Activated naive CD8-positive, alpha-beta T cell treated with anti-CD3 and anti-CD28 coated beads, Interleukin-2, amount 50 U/mL, for 24 hours (primary cell): ENCODE measurements around the gene AURKA.

Experiments used
- ATAC-seq: fragments of 150-1000 bp; cut with Tn5 transposase; one replicate; pipeline ENCODE4 v1.10.0; 2021
- DNase-seq: peaks from one replicate; pipeline ENCODE4 v3.0.0; 2021
- H3K27ac Mint-ChIP-seq: one replicate; pipeline ENCODE4 v1.8.0; 2021; ENCODE audit warnings: mild to moderate bottlenecking, mixed read lengths
- H3K27me3 Mint-ChIP-seq: one replicate; pipeline ENCODE4 v1.8.0; 2021; ENCODE audit warnings: mixed read lengths
- H3K36me3 Mint-ChIP-seq: one replicate; pipeline ENCODE4 v1.8.0; 2021; ENCODE audit warnings: low read depth, mixed read lengths
- H3K4me1 Mint-ChIP-seq: one replicate; pipeline ENCODE4 v1.8.0; 2021; ENCODE audit warnings: mixed read lengths
- H3K4me3 Mint-ChIP-seq: one replicate; pipeline ENCODE4 v1.8.0; 2021; ENCODE audit warnings: mild to moderate bottlenecking, moderate library complexity, mixed read lengths
- H3K9me3 Mint-ChIP-seq: one replicate; pipeline ENCODE4 v1.8.0; 2021; ENCODE audit warnings: mixed read lengths

The AURKA gene

DNA sequence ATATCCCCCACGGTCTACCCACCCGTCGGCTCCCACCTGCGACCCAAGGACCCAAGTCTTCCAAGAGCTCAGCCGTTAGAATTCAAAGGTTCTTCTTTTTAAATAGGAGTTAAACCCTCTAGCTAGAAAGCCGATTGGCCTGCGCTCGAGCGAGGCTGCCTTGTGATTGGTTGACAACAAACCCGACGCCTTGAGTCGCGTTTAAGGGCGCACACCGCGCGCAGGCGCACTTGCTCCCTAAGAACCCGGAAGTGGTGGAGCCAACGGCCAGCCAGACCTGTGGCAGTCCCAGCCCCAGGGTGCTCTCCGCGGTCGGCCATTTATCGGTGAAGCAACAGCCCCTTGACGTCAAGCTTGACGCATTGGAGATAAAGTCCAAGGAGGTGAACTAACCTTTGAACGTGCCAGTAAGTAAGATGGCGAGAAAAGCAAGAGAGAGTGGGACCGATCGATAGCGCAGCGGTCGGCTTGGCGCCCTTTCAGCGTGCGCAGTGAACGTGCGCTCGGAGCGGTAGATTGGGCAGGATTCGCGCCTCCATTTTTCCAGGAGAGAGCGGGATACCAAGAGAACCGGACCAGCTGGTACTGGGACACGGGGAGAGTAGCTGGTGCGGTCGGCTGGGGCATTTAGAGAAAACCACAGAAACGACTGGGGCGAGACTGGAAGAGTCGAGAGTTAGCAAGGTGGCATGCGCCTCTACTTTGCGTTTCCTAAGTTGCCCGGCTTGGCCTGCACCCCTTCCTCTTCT lies at the start of gene AURKA, which contains the start of gene CSTF1:
Gene AURKA, minus strand, starts transcription at position 84 of the 749 bp plus-strand sequence. CDS start 4,018 bp downstream, outside the sequence.
Gene CSTF1, plus strand, starts transcription at position 514 of the 749 bp plus-strand sequence. CDS start 2,908 bp downstream, outside the sequence.
- no peak within 1 kb of the TSS for H3K4me3 Mint-ChIP-seq
- H3K4me1 Mint-ChIP-seq, result peaks cover 33% of the 10 kb centered on the region
- ATAC-seq (peak; percentile 94), DNase-seq (peak; percentile 99)
- H3K9me3 Mint-ChIP-seq, result no peaks in the 10 kb centered on the region
- H3K36me3 Mint-ChIP-seq, result peaks cover 62% of the 10 kb centered on the region
- H3K27ac Mint-ChIP-seq, result peak within 1 kb of the TSS; percentile 75
- no peaks in the 10 kb centered on the region for H3K27me3 Mint-ChIP-seq

DNA sequence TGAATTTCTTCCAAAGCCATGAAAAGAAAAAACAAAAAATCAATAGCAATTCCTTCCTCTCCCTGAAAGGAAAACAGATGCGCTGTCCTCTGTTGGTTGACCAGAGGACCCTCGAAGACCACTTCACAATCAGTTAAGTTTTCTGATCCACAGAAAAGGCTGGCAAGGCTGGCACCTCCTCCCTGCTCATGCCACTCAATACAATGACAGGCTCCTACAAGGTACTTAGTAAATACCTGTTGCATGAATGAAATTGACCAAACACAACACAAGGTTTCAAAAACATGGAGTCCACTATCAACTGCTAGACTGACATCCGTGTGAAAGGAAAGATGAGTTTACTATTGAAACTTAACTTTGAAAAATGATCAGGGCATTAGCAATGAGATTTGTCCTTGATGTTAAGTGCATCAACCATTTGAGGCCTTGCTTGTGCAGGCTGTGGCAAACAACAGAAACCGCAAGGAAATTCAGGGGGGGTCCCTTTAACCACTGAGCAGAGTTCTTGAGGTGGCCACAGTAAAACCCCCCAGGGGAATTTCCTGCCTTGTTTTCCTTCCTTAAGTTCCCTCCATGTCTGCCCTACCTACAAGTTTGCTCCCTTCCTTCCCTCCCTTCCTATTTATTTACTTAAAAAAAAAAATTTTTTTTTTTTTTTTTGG lies 48.5 kb upstream of the AURKA start:
- H3K27me3 Mint-ChIP-seq, result no peaks in the 10 kb centered on the region
- H3K4me1 Mint-ChIP-seq, result peaks cover 59% of the 10 kb centered on the region
- DNase-seq (peak; percentile 75), ATAC-seq (peak; percentile 73)
- peak overlapping the region; percentile 96 for H3K27ac Mint-ChIP-seq
- H3K4me3 Mint-ChIP-seq, result peak overlapping the region; percentile 67
- H3K9me3 Mint-ChIP-seq, result no peaks in the 10 kb centered on the region
- H3K36me3 Mint-ChIP-seq, result peaks cover 5% of the 10 kb centered on the region

DNA sequence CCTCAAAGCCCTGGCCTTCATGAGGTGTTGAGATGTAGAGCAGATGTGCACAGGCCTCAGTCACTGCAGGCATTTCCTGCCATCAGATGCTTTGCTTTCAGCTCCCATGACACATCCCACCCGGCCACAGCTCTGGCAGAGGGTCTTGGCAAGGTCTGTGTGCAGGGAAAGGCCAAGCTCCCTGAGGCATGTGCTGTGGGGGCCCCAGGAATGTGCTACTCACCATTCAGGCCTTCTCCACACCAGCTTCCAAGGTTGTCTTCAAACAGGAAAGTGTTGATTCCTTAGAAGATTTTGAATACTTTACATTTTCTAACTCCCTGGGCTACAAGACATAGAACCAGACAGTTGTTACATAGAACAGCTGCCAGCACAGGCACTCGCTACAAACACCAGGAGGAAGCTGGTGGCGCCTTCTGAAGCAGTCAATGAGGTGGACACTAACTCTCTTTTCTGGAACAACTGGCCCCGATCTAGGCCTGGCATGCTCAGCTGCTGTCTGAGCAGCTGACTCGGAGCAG lies 47.8 kb upstream of the AURKA start:
- peak overlapping the region; percentile 96 for H3K27ac Mint-ChIP-seq
- H3K4me1 Mint-ChIP-seq, result peaks cover 65% of the 10 kb centered on the region
- peak; percentile 31 for ATAC-seq
- DNase-seq, result peak; percentile 47
- no peaks in the 10 kb centered on the region for H3K9me3 Mint-ChIP-seq
- peaks cover 5% of the 10 kb centered on the region for H3K36me3 Mint-ChIP-seq
- H3K27me3 Mint-ChIP-seq, result no peaks in the 10 kb centered on the region
- H3K4me3 Mint-ChIP-seq, result peak overlapping the region; percentile 67

DNA sequence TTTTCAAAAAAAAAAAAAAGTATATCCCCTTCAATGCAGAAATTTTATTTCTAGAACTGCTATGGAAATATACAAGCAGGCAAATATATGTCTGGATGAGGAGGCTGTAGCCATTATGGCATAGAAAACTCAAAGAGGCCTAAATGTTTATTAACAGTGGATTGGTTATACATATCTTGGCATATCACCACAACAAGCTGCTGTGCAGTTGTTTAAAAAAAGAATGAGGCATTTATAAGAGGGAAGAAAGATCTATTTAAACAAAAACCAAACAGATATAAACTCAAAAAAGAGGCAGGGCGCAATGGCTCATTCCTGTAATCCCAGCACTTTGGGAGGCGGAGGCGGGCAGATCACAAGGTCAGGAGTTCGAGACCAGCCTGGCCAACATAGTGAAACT lies 46.3 kb upstream of the AURKA start:
- DNase-seq (no peak), ATAC-seq (no peak)
- Mint-ChIP-seq H3K4me1 (peaks cover 76% of the 10 kb centered on the region), H3K9me3 (no peaks in the 10 kb centered on the region), H3K27ac (peak overlapping the region; percentile 35), H3K4me3 (no peak overlapping the region), H3K27me3 (no peaks in the 10 kb centered on the region), H3K36me3 (peaks cover 8% of the 10 kb centered on the region)

DNA sequence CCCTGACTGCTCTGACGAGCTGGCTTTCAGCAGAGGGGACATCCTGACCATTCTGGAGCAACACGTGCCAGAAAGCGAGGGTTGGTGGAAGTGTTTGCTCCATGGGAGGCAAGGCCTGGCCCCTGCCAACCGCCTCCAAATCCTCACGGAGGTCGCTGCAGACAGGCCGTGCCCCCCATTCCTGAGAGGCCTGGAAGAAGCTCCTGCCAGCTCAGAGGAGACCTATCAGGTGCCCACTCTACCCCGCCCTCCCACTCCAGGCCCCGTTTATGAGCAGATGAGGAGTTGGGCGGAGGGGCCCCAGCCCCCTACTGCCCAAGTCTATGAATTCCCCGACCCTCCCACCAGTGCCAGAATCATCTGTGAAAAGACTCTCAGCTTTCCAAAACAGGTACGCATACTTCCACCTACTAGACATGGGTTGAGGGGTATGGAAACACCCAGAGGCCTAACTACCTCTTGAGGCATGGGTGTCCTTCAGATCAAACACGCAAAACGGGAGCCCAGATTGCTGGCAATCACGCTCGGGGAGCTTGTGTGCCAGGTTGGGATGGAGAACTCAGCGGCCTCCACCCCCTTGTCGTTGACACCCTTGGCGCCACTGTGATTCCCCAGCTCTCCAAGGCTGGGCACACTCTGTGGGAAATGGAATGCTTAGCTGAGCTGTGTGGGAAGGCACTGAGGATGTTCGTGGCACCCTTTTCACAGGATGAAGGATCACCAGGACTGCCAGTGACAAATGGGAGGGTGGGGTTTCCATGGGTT lies 45.4 kb upstream of the AURKA start:
- no peak overlapping the region for H3K27ac Mint-ChIP-seq
- DNase-seq (no peak), ATAC-seq (no peak)
- H3K9me3 Mint-ChIP-seq, result no peaks in the 10 kb centered on the region
- H3K36me3 Mint-ChIP-seq, result peaks cover 8% of the 10 kb centered on the region
- H3K4me3 Mint-ChIP-seq, result no peak overlapping the region
- no peaks in the 10 kb centered on the region for H3K27me3 Mint-ChIP-seq
- H3K4me1 Mint-ChIP-seq, result peaks cover 77% of the 10 kb centered on the region

DNA sequence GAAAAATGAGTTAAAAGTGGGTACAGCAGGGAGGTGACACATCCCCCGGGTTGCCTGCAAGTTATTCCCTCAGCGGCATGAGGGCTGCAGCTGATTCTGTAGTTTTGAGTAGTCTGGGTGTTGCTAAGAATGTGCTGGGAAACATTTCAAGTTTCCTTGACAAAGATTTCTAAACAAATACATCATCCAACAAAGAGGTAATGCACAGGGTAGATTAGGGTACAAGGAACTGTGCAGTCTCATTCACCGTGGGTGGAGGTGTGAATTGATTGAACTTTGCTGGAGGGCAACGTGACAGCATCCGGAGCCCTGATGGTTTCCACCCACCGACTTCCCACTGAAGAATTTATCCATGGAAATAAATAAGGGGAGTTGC lies 41.9 kb upstream of the AURKA start:
- no peak for DNase-seq
- ATAC-seq, result peak; percentile 81
- H3K27me3 Mint-ChIP-seq, result no peaks in the 10 kb centered on the region

DNA sequence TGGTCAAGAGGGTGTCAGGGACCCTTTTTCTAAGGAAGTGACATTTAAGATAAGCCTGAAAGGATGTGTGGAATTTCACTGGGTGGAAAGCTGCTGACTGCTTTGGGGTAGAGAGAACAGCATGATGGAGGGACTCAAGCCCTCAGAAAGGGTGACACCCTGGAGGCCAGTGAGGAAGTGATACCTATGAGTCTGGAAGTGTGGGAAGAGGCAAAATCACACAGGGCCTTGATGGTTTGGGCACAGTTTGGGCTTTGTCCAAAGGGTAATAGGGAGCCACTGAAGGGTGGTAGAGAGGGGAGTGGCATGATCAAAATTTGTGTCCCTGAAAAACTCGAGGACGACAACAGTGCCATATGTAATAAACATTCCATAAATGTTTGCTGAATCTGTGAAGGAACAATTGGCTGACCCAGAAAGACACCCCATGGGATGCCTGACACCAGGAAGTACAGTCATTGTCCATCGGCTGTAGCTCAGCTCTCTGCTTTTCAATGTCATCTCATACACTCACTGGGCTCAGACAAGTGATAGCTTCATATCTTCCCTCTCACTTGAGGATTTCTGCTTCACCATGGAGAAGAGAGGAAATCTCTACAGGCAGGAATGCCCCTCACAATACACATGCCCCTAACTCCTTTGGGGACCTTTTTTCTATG lies 41.3 kb upstream of the AURKA start:
- ATAC-seq, result no peak
- Mint-ChIP-seq H3K36me3 (peaks cover 3% of the 10 kb centered on the region), H3K27me3 (no peaks in the 10 kb centered on the region), H3K27ac (peak overlapping the region; percentile 87), H3K4me1 (peaks cover 75% of the 10 kb centered on the region), H3K4me3 (no peak overlapping the region), H3K9me3 (no peaks in the 10 kb centered on the region)
- no peak for DNase-seq

More for the DNA sequence above, 41.9 kb upstream of the AURKA start:
- Mint-ChIP-seq H3K4me1 (peaks cover 73% of the 10 kb centered on the region), H3K36me3 (peaks cover 3% of the 10 kb centered on the region), H3K27ac (peak overlapping the region; percentile 87), H3K9me3 (no peaks in the 10 kb centered on the region), H3K4me3 (no peak overlapping the region)

DNA sequence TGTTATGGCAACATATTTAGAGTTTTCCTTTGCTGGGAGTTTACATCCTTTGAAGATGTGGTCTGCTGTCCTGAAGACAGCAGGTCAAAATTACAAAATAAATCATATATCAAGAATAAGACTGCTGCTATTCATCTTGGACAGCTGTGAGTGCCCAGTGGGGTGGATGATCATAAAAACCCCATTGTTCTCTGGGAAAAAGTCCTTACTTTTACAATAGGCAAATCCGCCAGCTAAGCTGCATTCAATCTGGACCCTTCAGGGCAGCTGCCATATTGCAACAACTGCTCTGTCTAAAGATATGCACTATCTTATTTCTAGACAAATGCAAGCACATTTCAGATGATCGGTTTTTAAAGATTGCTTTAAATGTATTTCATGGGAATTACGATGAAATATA lies 39.5 kb upstream of the AURKA start:
- no peak for DNase-seq
- Mint-ChIP-seq H3K27me3 (no peaks in the 10 kb centered on the region), H3K36me3 (peaks cover 3% of the 10 kb centered on the region), H3K27ac (no peak overlapping the region), H3K4me1 (peaks cover 81% of the 10 kb centered on the region), H3K9me3 (no peaks in the 10 kb centered on the region), H3K4me3 (no peak overlapping the region)
- ATAC-seq, result no peak

DNA sequence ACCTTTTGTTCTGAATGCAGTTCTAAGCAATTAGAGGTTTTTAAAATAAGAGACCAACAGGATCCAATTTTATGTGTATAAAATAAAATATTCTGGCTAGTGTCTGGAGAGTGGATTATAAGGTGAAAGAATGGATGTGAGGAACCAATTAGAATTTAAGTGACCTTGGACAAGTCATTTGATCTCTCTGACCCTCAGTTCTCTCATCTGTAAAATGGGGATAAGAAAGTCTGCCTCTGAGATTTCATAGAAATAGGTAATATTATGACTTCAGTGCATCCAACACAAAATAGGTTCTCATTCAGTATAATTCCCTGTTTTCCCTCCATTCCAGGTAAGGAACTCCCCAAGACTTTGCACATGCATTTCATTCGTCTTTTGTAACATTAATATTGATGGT lies 38.9 kb upstream of the AURKA start:
- Mint-ChIP-seq H3K9me3 (no peaks in the 10 kb centered on the region), H3K27me3 (no peaks in the 10 kb centered on the region), H3K4me3 (no peak overlapping the region), H3K27ac (peak overlapping the region; percentile 92), H3K36me3 (peaks cover 3% of the 10 kb centered on the region), H3K4me1 (peaks cover 79% of the 10 kb centered on the region)
- DNase-seq, result no peak
- ATAC-seq, result no peak

DNA sequence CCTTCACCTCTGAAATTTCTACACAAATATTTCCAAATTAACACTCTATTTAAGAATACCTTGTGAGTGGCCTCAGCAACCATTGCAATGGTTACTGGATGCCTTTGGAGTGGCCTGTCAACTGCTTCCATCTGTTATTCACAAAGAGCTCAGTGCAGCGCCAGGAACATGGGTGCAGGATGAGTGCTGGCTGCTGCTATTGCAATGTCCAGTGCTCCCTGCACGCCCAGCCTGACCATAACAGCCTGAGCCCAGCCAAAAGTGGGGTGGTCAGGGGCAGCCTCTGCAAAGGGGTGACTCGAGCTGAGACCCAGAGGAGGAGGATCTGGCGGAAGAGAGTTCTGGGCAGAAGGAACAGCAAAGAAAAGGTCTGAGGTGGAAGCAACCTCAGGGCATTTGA lies 38.4 kb upstream of the AURKA start:
- peaks cover 3% of the 10 kb centered on the region for H3K36me3 Mint-ChIP-seq
- DNase-seq, result no peak
- peak overlapping the region; percentile 71 for H3K4me3 Mint-ChIP-seq
- H3K4me1 Mint-ChIP-seq, result peaks cover 76% of the 10 kb centered on the region
- no peaks in the 10 kb centered on the region for H3K27me3 Mint-ChIP-seq
- no peak for ATAC-seq
- H3K9me3 Mint-ChIP-seq, result no peaks in the 10 kb centered on the region
- peak overlapping the region; percentile 92 for H3K27ac Mint-ChIP-seq

DNA sequence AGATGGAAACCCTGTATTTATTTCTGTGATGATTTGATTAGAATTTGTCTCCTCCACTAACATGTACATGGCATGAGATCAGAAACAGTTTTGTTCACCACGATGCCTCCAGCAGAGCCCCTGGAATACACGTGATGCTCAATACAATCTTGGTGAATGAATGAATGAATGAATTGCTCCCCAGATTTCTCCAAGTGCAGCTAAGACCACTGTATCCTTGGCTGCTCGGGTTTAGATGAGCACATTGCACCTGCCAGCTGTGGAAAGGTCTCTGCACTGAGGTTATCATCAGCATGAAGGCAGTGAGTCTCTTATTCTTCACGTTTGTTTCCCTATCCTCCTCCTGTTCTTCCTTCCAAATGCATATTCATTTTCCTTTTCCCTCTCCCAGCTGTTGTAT lies 37.9 kb upstream of the AURKA start:
- ATAC-seq, result no peak
- peak overlapping the region; percentile 92 for H3K27ac Mint-ChIP-seq
- H3K36me3 Mint-ChIP-seq, result peaks cover 3% of the 10 kb centered on the region
- H3K9me3 Mint-ChIP-seq, result no peaks in the 10 kb centered on the region
- peak overlapping the region; percentile 71 for H3K4me3 Mint-ChIP-seq
- peaks cover 75% of the 10 kb centered on the region for H3K4me1 Mint-ChIP-seq
- DNase-seq, result no peak
- H3K27me3 Mint-ChIP-seq, result no peaks in the 10 kb centered on the region

DNA sequence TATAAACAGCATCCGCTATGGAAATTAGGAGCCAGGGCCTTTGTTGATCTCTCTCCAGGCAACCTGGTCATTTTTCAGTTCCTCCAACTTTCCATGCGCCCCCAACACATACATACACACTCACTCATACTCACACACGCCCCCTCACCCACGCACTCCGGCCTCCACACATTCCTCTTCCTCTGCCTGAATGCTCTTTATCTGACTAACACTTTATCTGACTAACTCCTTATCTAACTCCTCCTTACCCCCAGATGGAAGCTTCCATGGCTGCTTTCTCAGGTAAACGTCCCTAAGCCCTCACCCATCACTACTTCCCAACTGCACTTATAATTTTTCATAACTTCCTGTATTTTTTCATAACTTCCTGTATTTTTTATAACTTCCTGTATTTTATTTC lies 37.5 kb upstream of the AURKA start:
- Mint-ChIP-seq H3K9me3 (no peaks in the 10 kb centered on the region), H3K4me1 (peaks cover 76% of the 10 kb centered on the region), H3K27ac (peak overlapping the region; percentile 92), H3K27me3 (no peaks in the 10 kb centered on the region), H3K4me3 (peak overlapping the region; percentile 71), H3K36me3 (peaks cover 3% of the 10 kb centered on the region)
- ATAC-seq (peak; percentile 49), DNase-seq (peak; percentile 57)

DNA sequence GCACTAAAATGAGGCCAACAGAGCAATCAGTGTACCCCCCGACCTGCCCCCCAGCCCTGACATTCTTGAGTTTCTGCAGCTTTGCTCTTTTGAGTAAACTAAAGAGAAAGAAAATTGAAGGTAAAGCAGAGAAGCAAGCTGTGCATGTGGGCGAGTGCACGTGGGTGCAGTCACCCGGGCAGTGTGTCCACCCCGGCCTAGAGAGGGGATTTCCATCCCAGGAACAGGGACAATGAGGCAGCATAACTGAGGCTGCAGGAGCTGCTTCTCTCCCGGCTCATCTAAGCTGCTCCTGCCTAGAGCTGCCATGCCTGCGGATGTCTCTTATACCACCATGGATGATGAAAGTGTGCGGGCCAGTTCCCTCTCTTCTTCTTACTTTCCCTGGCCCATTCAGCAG lies 36.9 kb upstream of the AURKA start:
- Mint-ChIP-seq H3K9me3 (no peaks in the 10 kb centered on the region), H3K4me1 (peaks cover 75% of the 10 kb centered on the region), H3K27ac (peak overlapping the region; percentile 92), H3K36me3 (no peaks in the 10 kb centered on the region), H3K4me3 (peak overlapping the region; percentile 71), H3K27me3 (no peaks in the 10 kb centered on the region)
- ATAC-seq (no peak), DNase-seq (no peak)

DNA sequence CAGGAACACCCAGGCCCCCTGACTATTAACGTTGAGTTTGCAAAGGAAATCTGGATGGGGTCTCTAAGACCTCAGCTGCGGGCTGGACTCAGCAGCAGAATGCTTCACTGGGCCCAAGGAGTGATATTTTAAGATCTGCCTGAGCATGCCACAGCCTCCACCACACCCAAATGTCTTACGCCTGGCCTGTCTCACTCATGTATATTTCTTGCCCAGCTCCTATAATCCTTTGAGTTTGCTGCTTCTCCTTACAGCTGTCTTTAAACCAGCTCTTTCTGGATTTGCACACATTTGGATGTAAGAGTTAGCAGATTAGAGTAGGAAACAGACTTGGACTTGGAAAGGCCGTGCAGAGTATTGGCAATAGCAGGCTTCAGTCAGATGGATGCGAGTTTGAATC lies 36.4 kb upstream of the AURKA start:
- peak overlapping the region; percentile 92 for H3K27ac Mint-ChIP-seq
- no peaks in the 10 kb centered on the region for H3K36me3 Mint-ChIP-seq
- no peaks in the 10 kb centered on the region for H3K9me3 Mint-ChIP-seq
- no peak overlapping the region for H3K4me3 Mint-ChIP-seq
- ATAC-seq, result no peak
- H3K4me1 Mint-ChIP-seq, result peaks cover 73% of the 10 kb centered on the region
- no peaks in the 10 kb centered on the region for H3K27me3 Mint-ChIP-seq
- DNase-seq, result no peak
